Embryonic facial prominence (tissue), 1 donor: ENCODE results near the gene RUNX1.

Source experiments
- DNase-seq: peaks from one replicate; pipeline ENCODE4 v3.0.0-alpha.2; 2016; ENCODE audit errors: extremely low spot score

RUNX1 gene

GRCh38 chr21:35059742-35060141 lies 10.6 kb upstream of the RUNX1 start:
- DNase-seq = no peak

- no peak for DNase-seq
Measured at GRCh38 chr21:35058058-35058457, 9.0 kb upstream of the RUNX1 start.

GRCh38 chr21:35057428-35057827 lies 8.3 kb upstream of the RUNX1 start:
- DNase-seq = no peak

DNA sequence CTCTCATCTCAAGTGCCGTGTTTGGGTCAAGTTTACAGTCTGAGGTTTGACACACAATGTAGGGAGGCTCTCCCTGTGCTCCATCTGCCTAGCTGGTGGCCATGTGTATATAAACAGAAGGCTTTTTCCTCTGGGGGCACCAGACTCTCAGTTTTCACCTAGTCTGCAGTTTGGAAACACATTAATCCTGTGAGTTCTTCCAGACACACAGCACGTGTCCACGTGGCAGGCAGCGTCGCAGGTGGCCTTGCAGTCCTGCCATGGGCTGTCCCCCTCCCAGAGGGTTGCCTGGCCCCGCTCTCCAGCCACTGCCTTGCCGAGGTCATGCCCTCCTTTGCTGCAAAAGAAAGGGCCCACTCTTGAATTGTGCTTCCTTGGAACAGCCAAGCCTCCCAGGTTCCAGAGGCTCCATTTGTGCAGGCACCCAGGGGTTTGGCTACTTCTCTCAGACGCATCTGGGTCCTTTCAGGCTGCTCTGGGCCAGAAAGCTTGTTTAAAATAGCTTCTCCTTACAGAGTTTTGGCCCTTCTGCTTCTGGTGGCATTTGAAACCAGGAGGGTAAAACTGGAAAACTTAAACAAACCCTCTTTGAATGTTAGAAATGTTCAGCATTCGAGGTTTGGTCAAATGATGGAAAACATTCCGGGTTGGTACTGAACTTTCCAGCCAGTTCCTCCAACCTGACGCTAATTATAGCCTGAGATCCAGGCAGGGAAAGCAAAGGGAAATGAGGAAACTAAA lies 4.4 kb upstream of the RUNX1 start:
- DNase-seq = no peak

- DNase-seq = no peak
Measured at GRCh38 chr21:35052801-35053200, 3.7 kb upstream of the RUNX1 start.

DNA sequence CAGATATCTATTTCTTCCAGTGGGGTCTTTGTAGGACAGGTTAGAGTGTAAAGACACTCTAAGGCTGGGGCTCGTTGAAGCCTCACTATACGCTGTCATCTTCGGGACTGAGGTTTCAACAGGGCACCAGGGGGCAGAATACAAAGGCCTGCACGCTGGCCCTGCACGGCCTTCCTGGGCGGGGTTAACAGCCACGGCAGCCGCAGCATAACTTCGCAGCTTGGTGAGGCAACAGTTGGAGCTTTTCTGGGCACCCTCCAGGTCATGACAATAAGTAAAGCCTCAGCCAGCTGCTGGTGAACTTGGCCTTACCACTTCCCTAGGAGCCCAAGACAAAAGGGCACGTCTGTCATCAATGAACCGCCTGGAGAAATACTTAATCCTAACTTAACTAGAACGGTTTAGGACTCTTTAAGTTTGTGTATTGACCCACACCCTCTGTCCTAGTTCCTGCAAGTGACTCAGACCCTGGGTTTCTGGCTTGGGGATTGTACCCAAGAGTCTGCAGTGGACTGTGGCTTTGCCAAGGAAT lies 2.3 kb upstream of the RUNX1 start:
- DNase-seq = no peak

DNA sequence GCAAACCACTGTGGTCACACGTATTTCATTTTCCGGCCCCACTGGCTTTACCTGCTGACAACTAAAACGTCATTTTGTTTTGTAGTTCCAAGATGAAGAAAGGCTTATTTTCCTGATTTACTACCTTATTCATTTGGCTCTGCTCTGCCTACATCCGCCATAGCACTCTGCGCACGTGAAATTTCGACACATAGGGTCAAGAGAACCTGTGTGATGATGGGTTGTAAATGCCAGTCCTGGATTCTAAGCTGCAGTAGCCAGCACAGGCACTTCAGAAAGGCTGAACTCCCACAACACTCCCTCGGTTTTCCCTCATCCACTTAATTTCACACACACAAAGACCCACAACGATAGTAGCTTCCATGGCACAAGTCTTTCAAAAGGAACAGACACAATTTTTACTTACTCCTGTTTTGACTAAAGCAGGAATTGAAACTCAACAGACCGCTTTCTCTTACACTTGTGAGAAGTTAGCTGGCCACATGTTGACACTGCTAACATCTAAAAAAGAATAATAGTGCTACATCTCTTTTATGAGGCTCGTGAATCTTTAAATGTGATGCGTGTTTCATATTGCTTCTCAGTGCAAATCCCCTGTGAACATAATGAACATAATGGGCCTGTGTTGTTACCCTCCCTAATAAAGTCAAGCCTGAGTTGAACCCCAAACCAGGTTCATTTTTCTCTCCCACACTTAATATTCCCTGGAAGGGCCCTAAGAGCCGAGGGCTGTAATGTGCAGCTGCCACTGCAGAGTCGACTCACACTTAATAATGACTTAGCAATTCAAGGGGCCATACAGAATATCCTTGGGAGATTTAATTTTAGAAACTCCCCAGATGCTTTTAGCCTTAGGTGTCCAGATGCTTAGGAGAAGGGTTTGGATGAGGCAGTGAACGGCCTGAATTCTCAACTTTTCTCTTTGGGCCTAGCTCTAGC lies 1.5 kb upstream of the RUNX1 start:
- DNase-seq = no peak

DNA sequence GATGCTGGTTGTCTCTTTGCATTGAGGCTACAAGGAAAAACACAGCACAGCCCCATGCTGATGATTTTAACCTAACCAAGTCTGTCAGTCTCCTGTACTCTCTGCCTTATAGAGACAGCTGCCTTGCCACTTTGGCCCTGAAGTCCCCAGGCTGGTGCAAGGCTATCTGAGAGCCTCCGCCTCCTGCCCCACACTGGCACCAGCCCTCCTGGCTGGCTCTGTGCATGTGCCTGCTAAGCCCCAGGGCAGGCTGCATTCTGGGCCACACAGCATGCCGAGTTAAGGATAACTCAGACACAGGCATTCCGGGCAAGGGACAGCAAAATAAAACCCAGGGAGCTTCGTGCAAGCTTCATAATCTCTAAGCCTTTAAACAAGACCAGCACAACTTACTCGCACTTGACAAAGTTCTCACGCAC lies 910 bp downstream of the RUNX1 start:
- no peak for DNase-seq

GRCh38 chr21:35046880-35047229 lies 2.2 kb downstream of the RUNX1 start:
- DNase-seq = no peak

DNA sequence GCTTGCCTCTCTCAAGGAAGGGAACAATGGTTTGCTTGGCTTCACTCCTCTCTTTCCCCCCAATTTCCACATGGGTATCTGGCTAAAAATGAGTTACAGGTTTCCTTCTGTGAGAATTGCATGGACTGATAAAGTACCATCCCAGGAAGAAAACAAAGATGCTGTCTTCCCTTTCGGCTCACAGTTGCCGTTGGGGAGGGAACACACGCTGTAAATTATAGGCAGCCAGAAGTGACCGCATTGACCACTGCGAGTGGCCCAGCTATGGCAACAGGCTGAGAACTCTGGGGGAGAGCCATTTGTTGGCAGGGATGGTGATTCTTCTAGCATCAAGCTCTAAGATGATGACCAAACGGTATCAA lies 2.9 kb downstream of the RUNX1 start:
- no peak for DNase-seq

DNA sequence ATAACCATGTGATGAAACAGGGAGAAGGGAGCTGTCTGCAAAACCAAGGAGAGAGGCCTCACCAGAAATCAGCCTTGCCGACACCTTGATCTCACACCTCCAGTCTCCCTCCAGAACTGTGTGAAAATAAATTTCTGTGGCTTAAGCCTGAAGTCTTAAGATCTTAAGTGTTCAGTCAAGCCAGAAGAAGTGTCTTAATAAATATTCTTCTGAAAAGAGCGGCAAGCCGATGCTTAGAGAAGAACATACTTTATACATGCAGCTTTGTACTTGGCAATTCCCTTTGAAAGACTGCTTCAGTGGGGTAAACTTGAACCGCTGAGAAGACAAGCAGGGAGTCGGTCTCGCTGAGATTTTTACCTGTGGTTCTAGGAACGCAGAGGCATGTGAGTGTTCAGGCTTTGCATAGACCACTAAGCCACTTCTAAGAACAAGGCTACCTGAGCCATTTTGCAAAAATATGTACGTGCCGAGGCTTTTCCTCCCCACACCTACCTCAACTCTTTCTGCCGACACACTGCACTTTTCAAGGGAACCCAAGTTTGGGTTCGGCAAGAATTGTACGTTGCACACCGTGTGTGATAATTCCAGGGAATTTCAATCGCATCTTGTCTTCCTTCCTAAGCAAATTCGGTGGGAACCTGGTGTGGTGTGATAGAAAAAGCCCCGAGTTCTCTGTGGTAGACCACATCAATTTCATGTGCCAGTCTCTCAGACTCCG lies 3.4 kb downstream of the RUNX1 start:
- DNase-seq = no peak

- no peak for DNase-seq
Measured at GRCh38 chr21:35044770-35045541, 4.1 kb downstream of the RUNX1 start.

DNA sequence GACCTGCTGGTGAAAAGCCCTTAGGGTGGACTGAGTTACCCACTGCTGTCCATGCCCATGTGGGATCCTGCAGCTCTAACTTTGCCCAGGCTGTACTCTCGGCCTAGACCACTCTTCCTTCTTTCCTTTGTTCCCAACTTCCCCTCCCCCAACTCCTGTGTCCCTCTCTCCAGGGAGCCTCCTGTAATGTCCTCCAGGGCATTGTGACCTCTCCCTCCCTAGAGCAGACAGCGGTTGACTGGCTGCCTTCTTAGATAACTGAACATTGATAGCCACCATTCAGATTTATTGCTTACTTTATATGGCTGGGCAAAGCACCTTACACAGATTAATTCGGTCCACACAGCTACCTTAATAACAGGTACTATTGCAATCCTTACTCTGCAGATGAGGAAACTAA lies 5.0 kb downstream of the RUNX1 start:
- DNase-seq = no peak

DNA sequence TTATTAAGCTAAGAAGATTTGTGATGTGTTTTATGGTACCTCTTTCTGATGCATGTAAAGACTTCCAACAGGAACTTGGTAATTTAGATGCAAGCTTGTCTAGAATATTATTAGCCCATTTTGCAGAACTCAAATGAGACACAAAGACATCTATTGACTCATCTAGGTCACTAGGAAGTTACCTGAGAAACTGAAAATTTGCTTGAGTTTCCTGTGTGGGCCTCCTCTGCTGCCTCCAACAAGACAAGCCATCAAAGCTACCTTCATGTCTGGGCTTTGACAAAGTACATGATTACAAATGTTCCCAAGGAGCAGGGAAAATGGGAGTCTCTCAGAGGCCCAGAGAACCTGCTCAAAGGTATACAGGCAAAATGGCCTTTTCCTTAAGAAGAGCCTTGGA lies 5.6 kb downstream of the RUNX1 start:
- no peak for DNase-seq

DNA sequence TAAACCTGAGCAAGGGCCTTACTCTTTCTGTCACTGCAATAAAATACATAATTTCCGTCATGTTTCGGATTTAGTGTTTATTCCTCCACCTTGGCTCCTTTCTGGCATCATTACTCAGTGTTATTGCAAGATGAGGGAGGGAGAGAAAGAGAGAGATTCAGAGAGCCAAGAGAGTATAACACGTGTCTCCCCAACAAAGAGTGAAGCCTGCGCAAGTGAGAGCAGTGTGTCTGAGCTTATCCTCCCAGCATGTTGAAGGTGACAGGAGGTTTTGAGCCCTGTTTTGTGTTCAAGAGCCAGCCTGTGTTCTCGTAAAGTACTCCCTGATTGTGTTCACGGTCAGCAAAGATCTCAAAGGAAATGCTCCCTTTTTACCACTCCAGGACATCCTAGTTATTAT lies 6.3 kb downstream of the RUNX1 start:
- DNase-seq = no peak

GRCh38 chr21:35041881-35042280 lies 7.2 kb downstream of the RUNX1 start:
- no peak for DNase-seq

- DNase-seq = no peak
Measured at GRCh38 chr21:35041122-35041521, 8.0 kb downstream of the RUNX1 start.

DNA sequence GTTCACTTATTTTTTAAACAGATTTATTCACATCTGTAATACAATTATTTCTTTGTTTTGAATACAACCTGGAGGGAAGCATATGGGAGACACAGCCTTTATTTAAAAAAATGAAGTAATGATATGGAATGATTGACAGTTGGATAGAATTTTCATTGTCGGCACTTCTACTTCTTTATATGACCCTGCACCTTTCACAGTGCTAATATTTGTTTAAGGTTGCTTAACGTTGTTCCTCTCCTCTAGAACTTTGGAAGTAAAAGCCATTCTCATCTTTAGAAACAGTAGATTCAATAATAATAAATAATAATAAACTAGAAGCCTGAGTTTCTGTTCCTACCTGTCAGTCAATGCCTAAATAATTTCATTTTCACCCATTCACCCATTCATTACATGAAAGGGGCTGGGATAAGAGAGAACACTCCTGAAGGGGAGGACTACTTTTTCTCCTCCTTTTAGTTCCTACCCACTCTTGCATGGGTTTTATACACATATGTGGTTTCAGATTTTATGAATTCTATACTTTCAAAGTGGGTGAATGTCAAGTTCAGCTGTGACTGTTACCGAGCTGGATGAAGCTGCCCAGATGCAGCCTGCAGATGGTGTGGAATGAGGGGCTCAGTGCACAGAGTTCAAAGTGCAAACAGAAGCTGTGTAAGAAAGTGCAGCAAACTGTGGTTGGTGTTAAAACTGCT lies 9.4 kb downstream of the RUNX1 start:
- no peak for DNase-seq

GRCh38 chr21:35038772-35039319 lies 10.3 kb downstream of the RUNX1 start:
- no peak for DNase-seq

DNA sequence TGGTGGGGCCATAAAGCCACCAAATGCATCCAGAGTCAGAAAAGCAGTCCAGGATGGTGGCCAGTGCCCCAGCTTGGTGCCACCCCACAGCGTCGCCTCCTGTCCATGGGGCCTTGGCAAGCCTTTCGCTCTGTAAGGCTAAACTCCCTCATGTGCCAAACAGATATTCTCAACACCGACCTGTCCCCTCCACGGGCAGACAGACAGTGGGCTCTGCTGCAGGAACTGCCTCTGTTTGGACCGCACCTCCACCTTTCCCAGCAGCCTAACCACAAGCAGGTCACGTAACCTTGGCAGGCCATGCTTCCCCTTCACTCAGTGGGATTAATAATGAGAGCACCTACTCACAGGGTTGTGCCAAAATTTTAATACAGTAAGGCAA lies 11.7 kb downstream of the RUNX1 start:
- no peak for DNase-seq
